Mammary epithelial cell (primary cell): ENCODE measurements around the gene THSD7A.

Experiments
- CTCF ChIP-seq, 2 donors: IDR thresholded peaks in 1 of 2; conservative IDR thresholded peaks in 1 of 2; 2 replicates each; pipeline ENCODE4 v1.5.1; 2011 to 2012; ENCODE audit warnings: inconsistent platforms in 2 of 2, low read length in 2 of 2, mild to moderate bottlenecking in 2 of 2, control low read depth in 1 of 2, low read depth in 1 of 2; ENCODE audit not compliant: insufficient read depth in 1 of 2; ENCODE audit errors: extremely low read depth in 1 of 2
- EZH2 ChIP-seq: IDR thresholded peaks from 2 replicates; pipeline ENCODE4 v1.6.1; 2012; ENCODE audit warnings: low read length, inconsistent platforms, borderline replicate concordance

GRCh38 chr7:11478426-11478825 is 353.6 kb downstream of the THSD7A start:
- no peak for TF ChIP-seq CTCF (conservative IDR thresholded peaks at IDR 0.05 in 1 of 2, IDR thresholded peaks at IDR 0.05 in 1 of 2; ENCODE audit: extremely low read depth in 1 of 2, insufficient read depth in 1 of 2, low read depth in 1 of 2, low read length in 2 of 2)
- no peak for TF ChIP-seq EZH2
